ENCODE measurements around the gene ATP5MC2.

DNA sequence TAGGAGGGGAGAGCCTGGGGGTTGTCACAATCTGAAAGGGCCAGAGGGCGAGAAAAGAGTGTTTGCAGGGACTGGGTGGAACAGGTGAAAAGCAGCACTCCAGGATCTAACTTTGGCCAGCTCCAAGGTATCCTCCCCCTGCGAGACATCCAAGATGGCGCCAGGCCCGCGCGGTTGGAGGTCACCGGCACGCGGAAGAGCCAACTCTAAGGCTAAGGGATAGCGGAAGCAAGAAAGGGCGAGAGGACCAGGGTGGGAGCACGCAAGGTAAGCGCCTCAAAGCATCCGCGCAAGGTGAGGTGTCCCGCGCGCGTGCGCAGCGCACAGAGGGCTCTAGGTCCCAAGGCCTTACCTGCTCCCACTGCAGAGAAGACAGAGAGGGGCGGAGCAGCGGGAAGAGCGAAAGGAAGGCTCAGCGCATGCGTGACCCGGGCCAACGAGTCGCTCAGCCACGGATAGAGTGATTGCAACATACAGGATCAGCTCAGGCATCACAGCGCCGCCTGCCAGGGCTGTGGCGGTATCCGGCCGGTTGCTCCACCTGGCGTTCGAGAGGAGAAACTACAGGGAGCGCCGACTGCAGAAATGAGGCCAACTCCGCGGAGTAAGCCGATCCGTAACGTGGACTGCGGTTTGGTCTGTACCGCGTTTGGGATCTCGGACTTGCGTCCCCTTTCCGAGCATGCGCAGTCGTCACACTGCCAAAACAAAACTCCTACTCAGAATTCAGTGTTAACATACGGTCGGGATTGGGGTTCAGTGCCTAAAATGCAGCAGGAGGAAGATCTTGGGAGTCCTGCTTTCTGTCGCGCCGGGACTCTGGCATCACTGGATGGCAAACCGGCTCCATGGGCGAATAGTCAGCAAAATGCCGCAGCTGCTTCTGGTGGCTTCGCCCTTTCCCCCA is at the start of gene ATP5MC2:
- TF ChIP-seq, protein P1, sequence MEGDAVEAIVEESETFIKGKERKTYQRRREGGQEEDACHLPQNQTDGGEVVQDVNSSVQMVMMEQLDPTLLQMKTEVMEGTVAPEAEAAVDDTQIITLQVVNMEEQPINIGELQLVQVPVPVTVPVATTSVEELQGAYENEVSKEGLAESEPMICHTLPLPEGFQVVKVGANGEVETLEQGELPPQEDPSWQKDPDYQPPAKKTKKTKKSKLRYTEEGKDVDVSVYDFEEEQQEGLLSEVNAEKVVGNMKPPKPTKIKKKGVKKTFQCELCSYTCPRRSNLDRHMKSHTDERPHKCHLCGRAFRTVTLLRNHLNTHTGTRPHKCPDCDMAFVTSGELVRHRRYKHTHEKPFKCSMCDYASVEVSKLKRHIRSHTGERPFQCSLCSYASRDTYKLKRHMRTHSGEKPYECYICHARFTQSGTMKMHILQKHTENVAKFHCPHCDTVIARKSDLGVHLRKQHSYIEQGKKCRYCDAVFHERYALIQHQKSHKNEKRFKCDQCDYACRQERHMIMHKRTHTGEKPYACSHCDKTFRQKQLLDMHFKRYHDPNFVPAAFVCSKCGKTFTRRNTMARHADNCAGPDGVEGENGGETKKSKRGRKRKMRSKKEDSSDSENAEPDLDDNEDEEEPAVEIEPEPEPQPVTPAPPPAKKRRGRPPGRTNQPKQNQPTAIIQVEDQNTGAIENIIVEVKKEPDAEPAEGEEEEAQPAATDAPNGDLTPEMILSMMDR (IDR thresholded peaks at IDR 0.05 in 4 of 5, conservative IDR thresholded peaks at IDR 0.05 in 1 of 5) = peak; percentile 95 to 99 (median 99)
- TF ChIP-seq POLR2A (IDR thresholded peaks at IDR 0.05) = peak; percentile 59 to 72

Measured in gastrocnemius medialis (tissue), 4 donors.